ENCODE data around the gene P2RX1.

Gene P2RX1

GRCh38 chr17:3886776-3887175, 29.5 kb downstream of the P2RX1 start:
- FAIRE-seq (peak; percentile 67), DNase-seq (ENCODE audit: insufficient read length, low spot score) (no peak)
- TF ChIP-seq PAX5 (IDR thresholded peaks at IDR 0.05; ENCODE audit: insufficient read depth, low read length, severe bottlenecking) (no peak), POU2F2 (IDR thresholded peaks at IDR 0.05; ENCODE audit: low read depth, low read length) (no peak), POLR2A (IDR thresholded peaks at IDR 0.05; ENCODE audit: low read depth, low read length) (no peak), SPI1 (IDR thresholded peaks at IDR 0.05; ENCODE audit: low read depth, low read length) (no peak), TAF1 (IDR thresholded peaks at IDR 0.05; ENCODE audit: low read depth, low read length) (no peak), POLR2AphosphoS5 (IDR thresholded peaks at IDR 0.05; ENCODE audit: low read depth, low read length) (no peak)

GRCh38 chr17:3885970-3886369, 30.3 kb downstream of the P2RX1 start:
- FAIRE-seq: no peak
- TF ChIP-seq POLR2A (IDR thresholded peaks at IDR 0.05; ENCODE audit: low read depth, low read length) (no peak), TAF1 (IDR thresholded peaks at IDR 0.05; ENCODE audit: low read depth, low read length) (no peak), PAX5 (IDR thresholded peaks at IDR 0.05; ENCODE audit: insufficient read depth, low read length, severe bottlenecking) (no peak), POU2F2 (IDR thresholded peaks at IDR 0.05; ENCODE audit: low read depth, low read length) (no peak), SPI1 (IDR thresholded peaks at IDR 0.05; ENCODE audit: low read depth, low read length) (no peak), POLR2AphosphoS5 (IDR thresholded peaks at IDR 0.05; ENCODE audit: low read depth, low read length) (no peak)
- DNase-seq (ENCODE audit: insufficient read length, low spot score): no peak

GRCh38 chr17:3885271-3885670, 31.0 kb downstream of the P2RX1 start:
- FAIRE-seq (no peak), DNase-seq (ENCODE audit: insufficient read length, low spot score) (no peak)
- TF ChIP-seq POLR2AphosphoS5 (IDR thresholded peaks at IDR 0.05; ENCODE audit: low read depth, low read length): no peak
- no peak for TF ChIP-seq POU2F2 (IDR thresholded peaks at IDR 0.05; ENCODE audit: low read depth, low read length)
- no peak for TF ChIP-seq POLR2A (IDR thresholded peaks at IDR 0.05; ENCODE audit: low read depth, low read length)
- no peak for TF ChIP-seq TAF1 (IDR thresholded peaks at IDR 0.05; ENCODE audit: low read depth, low read length)
- TF ChIP-seq PAX5 (IDR thresholded peaks at IDR 0.05; ENCODE audit: insufficient read depth, low read length, severe bottlenecking): no peak
- no peak for TF ChIP-seq SPI1 (IDR thresholded peaks at IDR 0.05; ENCODE audit: low read depth, low read length)

- DNase-seq (ENCODE audit: insufficient read length, low spot score) (no peak), FAIRE-seq (no peak)
- no peak for TF ChIP-seq POLR2AphosphoS5 (IDR thresholded peaks at IDR 0.05; ENCODE audit: low read depth, low read length)
- no peak for TF ChIP-seq PAX5 (IDR thresholded peaks at IDR 0.05; ENCODE audit: insufficient read depth, low read length, severe bottlenecking)
- no peak for TF ChIP-seq POU2F2 (IDR thresholded peaks at IDR 0.05; ENCODE audit: low read depth, low read length)
- no peak for TF ChIP-seq TAF1 (IDR thresholded peaks at IDR 0.05; ENCODE audit: low read depth, low read length)
- no peak for TF ChIP-seq POLR2A (IDR thresholded peaks at IDR 0.05; ENCODE audit: low read depth, low read length)
- TF ChIP-seq SPI1 (IDR thresholded peaks at IDR 0.05; ENCODE audit: low read depth, low read length): no peak
These were observed 32.1 kb downstream of the P2RX1 start for GRCh38 chr17:3884188-3884587.

- TF ChIP-seq POU2F2 (IDR thresholded peaks at IDR 0.05; ENCODE audit: low read depth, low read length) (no peak), PAX5 (IDR thresholded peaks at IDR 0.05; ENCODE audit: insufficient read depth, low read length, severe bottlenecking) (no peak), POLR2AphosphoS5 (IDR thresholded peaks at IDR 0.05; ENCODE audit: low read depth, low read length) (no peak), TAF1 (IDR thresholded peaks at IDR 0.05; ENCODE audit: low read depth, low read length) (no peak), SPI1 (IDR thresholded peaks at IDR 0.05; ENCODE audit: low read depth, low read length) (no peak), POLR2A (IDR thresholded peaks at IDR 0.05; ENCODE audit: low read depth, low read length) (no peak)
- DNase-seq (ENCODE audit: insufficient read length, low spot score): no peak
- FAIRE-seq: no peak
These were observed 34.0 kb downstream of the P2RX1 start for GRCh38 chr17:3882276-3882675.

- no peak for DNase-seq (ENCODE audit: insufficient read length, low spot score)
- TF ChIP-seq PAX5 (IDR thresholded peaks at IDR 0.05; ENCODE audit: insufficient read depth, low read length, severe bottlenecking): no peak
- TF ChIP-seq POLR2A (IDR thresholded peaks at IDR 0.05; ENCODE audit: low read depth, low read length): no peak
- TF ChIP-seq TAF1 (IDR thresholded peaks at IDR 0.05; ENCODE audit: low read depth, low read length): no peak
- no peak for TF ChIP-seq POLR2AphosphoS5 (IDR thresholded peaks at IDR 0.05; ENCODE audit: low read depth, low read length)
- TF ChIP-seq SPI1 (IDR thresholded peaks at IDR 0.05; ENCODE audit: low read depth, low read length): no peak
- no peak for TF ChIP-seq POU2F2 (IDR thresholded peaks at IDR 0.05; ENCODE audit: low read depth, low read length)
- FAIRE-seq: no peak
These were observed 35.3 kb downstream of the P2RX1 start for GRCh38 chr17:3880983-3881382.

GRCh38 chr17:3879591-3880417, 36.5 kb downstream of the P2RX1 start:
- FAIRE-seq: no peak
- no peak for DNase-seq (ENCODE audit: insufficient read length, low spot score)
- TF ChIP-seq TAF1 (IDR thresholded peaks at IDR 0.05; ENCODE audit: low read depth, low read length) (no peak), POLR2AphosphoS5 (IDR thresholded peaks at IDR 0.05; ENCODE audit: low read depth, low read length) (no peak), POU2F2 (IDR thresholded peaks at IDR 0.05; ENCODE audit: low read depth, low read length) (no peak), SPI1 (IDR thresholded peaks at IDR 0.05; ENCODE audit: low read depth, low read length) (no peak), POLR2A (IDR thresholded peaks at IDR 0.05; ENCODE audit: low read depth, low read length) (no peak), PAX5 (IDR thresholded peaks at IDR 0.05; ENCODE audit: insufficient read depth, low read length, severe bottlenecking) (no peak)

- FAIRE-seq: no peak
- TF ChIP-seq SPI1 (IDR thresholded peaks at IDR 0.05; ENCODE audit: low read depth, low read length) (no peak), TAF1 (IDR thresholded peaks at IDR 0.05; ENCODE audit: low read depth, low read length) (no peak), PAX5 (IDR thresholded peaks at IDR 0.05; ENCODE audit: insufficient read depth, low read length, severe bottlenecking) (no peak), POU2F2 (IDR thresholded peaks at IDR 0.05; ENCODE audit: low read depth, low read length) (no peak), POLR2A (IDR thresholded peaks at IDR 0.05; ENCODE audit: low read depth, low read length) (no peak), POLR2AphosphoS5 (IDR thresholded peaks at IDR 0.05; ENCODE audit: low read depth, low read length) (no peak)
These were observed 37.1 kb downstream of the P2RX1 start for GRCh38 chr17:3879186-3879585.

GRCh38 chr17:3877220-3877619, 39.0 kb downstream of the P2RX1 start:
- TF ChIP-seq TAF1 (IDR thresholded peaks at IDR 0.05; ENCODE audit: low read depth, low read length) (no peak), POU2F2 (IDR thresholded peaks at IDR 0.05; ENCODE audit: low read depth, low read length) (no peak), POLR2A (IDR thresholded peaks at IDR 0.05; ENCODE audit: low read depth, low read length) (no peak), PAX5 (IDR thresholded peaks at IDR 0.05; ENCODE audit: insufficient read depth, low read length, severe bottlenecking) (no peak), POLR2AphosphoS5 (IDR thresholded peaks at IDR 0.05; ENCODE audit: low read depth, low read length) (no peak), SPI1 (IDR thresholded peaks at IDR 0.05; ENCODE audit: low read depth, low read length) (no peak)
- FAIRE-seq: no peak
- DNase-seq (ENCODE audit: insufficient read length, low spot score): no peak

More at GRCh38 chr17:3879186-3879585, 37.1 kb downstream of the P2RX1 start:
- no peak for DNase-seq (ENCODE audit: insufficient read length, low spot score)

Data from GM12891 (cell line).